HG03378 (cell line): Measurements from ENCODE around the gene EPHA5.

ENCODE experiments used
- ATAC-seq: cut with Tn5 transposase; IDR thresholded peaks from one replicate; pipeline ENCODE4 v1.9.1; 2021; ENCODE audit warnings: mild to moderate bottlenecking, moderate library complexity; ENCODE audit not compliant: unreplicated experiment

The EPHA5 gene

DNA sequence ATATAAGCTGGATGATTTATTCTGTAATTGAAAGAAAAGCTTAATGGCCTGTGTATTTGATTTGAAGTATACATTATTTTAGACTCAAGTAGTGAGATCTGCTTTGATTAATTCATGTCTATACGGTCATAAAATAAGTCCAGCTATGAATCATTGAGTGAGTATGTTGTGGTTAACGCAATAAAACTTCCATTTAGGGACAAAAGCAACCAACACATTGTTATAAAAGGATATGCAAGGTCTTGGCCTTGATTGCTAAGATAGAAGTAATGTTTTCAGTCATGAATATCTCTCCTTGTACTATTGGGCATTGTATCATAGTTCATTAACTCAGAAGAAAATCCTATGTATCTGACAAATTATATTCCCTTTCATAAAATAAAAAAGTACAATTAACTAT, 162.1 kb downstream of the EPHA5 start:
- no peak for ATAC-seq

DNA sequence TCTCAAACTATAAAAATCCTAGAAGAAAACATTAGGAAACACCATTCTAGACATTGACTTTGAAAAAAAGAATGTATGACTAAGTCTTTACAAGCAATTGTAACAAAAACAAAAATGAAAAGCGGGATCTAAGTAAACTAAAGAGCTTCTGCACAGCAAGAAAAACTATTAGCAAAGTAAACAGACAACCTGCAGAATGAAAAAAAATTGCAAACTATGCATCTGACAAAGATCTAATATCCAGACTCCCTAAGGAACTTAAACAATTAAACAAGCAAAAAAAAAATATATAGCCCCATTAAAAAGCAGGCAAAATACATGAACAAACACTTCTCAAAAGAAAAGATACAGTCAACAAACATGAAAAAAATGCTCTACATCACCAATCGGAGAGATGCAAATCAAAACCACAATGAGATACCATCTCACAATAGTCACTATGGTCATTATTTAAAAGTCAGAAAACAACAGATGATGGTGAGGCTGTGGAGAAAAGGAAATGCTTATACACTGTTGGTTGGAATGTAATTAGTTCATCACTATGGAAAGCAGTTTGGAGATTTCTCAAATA, 168.1 kb downstream of the EPHA5 start:
- ATAC-seq = no peak

DNA sequence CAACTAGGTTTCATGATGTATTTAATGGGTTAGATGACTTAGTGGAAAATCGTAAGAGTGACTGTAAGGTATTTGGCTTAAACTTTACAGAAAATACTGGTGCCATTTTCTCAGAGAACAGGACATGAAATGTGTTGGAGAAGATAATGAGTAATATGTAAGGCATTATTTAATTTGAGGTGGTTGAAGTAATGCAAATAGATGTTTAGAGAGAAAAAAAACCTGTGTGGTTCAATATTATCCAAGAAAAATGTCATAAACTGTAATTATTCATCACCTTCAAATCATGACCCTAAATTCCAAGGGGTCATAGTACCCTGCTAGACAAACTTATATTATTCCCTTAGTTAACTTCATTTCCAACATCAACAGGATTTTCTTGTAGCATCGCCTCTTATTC, 171.7 kb downstream of the EPHA5 start:
- no peak for ATAC-seq

DNA sequence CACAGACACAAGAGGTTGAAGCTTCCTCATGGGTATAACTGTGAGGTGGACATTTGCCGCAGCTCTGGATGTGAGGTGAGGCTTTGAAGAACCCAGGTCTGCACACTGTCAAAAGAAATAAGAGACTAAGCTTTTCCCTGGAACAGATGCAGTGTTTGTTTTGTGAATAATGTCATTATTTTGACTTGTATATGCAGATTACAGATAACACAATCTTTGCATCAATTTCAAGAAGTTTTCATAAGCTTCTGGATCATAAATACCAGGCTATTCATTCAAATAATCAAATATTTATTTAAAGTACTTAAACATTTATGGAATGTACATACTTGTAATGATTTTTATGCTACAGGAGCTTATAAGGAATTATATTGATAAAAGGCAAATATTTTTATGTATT, 174.8 kb downstream of the EPHA5 start:
- no peak for ATAC-seq

DNA sequence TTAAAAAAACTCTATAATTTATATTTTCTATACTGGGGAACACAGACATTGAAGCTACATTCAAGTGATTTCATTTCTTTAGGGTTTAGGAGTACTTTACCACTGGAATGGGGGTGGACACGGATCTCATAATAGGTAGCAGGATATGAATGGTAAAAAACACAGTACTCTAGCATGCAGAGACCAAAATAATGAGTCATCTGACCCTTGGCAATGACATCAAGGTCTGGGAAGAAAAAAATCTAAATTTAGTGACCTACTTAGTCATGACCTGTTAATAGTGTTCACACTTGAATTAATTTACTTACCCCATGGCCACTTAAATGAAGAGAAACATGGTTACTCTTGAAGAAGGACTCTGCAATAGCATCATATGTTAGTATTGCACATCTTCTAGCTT, 187.9 kb downstream of the EPHA5 start:
- no peak for ATAC-seq

DNA sequence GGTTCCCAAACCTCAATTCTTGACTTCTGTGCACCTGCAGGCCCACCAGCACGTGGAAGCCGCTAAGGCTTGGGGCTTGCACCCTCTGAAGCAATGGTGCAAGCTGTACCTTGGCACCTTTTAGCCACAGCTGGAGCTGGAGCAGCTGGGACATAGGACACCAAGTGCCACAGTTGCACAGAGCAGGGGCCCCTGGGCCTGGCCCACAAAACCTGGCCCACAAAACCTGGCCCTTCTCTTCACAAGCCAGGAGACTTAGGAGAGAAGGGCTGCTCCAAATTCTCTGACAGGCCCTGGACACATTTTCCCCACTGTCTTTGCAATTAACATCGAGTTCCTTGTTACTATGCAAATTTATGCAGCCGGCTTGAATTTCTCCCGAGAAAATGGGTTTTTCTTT, 197.8 kb downstream of the EPHA5 start:
- no peak for ATAC-seq

DNA sequence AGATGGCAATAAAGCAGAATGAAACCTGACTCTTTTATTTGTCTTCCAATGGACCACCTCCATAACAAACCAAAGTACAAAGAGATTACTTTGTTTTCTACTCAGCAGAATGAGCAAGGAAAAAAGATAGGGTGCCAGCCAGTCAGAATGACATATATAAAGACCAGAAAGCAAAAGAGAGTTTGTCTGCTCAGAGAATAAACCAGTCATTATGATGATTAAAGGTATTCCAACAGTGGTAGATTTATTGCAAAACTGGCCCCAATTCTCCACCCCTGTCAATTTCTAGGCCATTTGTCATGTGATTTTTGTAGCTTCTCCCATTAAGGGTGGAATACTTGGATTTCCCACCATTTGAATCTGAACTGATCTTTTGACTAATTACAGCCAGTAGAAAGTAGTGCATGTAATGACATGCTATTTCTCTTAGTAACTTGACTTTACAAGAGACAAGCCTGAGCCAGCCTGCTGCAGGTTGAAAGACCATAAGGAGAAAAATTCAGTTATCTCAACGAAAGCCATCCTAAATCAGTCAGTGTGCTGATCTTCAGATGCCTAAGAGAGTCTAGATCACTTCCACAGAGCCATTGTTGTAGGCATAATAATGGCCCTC, 203.1 kb downstream of the EPHA5 start:
- ATAC-seq = no peak

DNA sequence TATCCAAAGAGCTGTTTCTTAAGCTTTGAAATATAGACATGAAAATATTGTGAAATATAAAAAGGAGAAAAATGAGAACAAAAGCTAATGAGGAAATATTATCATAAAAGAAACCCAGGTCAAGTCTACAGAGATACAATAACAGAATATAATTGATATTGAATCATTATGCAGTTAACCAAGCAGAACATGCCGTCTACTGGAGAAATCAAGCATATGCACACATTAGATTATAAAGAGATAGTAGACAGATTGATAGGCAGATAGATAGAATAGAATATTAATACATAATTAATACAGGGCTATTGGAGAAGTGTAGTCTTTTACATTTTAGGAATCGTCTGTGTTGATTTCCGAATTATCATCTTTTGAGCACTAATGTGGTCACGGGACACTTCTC, 208.5 kb downstream of the EPHA5 start:
- ATAC-seq = no peak

DNA sequence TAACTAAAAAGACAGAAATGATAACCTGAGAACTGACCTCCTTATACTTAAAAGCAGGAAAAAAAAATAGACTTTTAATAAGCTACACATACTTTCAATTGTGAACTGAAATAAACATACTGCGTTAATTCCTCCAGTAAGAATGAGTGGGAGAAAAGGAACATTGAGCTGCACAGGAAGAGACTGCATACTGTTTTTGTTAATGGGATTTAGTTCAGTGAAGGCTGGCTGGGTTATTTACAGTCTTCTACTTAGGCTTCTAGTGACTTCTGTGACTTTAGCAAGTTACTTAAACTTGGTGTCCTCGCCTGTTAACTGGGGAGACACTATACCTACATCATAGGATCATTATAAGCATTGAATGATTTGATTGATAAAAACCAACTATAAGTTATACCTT, 213.3 kb downstream of the EPHA5 start:
- ATAC-seq = no peak

DNA sequence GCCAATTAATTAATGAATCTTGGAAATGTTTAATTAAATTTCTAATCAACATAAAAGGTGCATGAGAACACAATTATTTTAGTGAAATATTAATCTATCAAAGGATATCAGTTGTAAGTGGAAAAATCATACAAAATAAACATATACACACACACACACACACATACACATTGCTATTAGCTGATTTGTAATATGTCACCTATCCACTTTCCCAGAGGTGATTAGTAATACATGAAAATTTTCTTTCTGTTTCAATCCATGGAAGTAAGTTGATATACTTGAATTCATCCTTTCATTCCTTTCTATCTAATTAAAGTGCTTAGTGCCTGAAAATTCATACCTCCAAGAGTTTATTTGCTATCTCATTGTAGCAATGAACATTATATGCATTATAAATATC, 213.7 kb downstream of the EPHA5 start:
- ATAC-seq = no peak

DNA sequence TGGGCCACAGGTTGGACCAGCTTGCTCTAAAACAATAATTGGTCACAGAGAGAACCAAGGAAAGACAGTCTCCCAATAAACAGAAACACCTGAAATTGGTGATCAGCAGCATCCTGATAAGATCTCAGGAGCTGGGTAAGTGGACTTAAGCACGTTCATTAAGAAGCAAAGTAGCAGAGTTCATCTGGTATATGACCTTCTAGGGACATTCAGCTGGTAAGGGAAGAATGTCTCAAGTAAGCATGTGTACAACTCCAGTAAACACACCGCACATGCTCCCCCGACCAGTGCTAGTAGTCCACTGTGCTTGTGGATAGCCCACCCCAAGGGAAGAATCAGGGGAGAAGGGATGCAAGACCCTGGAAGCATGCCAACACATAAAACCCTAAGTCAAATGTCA, 216.9 kb downstream of the EPHA5 start:
- no peak for ATAC-seq

DNA sequence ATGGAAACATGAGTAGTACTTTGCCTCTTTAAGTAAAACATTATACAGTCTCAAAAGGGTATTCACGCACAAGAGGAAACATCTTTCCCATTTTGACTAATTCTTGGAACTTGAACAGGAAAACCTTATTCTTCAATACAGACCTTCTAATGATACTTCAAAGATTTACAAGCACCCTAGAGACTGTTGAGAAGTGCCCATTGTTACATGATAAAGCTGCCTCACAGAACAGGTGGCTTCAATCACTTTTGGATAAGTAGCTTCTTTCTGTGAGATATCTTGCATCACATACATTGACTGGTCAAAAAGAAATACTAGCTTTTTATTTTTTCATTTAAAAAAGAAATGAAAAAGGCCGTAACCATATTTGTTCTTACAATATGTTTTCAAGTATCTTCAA, 219.4 kb downstream of the EPHA5 start:
- ATAC-seq = no peak

DNA sequence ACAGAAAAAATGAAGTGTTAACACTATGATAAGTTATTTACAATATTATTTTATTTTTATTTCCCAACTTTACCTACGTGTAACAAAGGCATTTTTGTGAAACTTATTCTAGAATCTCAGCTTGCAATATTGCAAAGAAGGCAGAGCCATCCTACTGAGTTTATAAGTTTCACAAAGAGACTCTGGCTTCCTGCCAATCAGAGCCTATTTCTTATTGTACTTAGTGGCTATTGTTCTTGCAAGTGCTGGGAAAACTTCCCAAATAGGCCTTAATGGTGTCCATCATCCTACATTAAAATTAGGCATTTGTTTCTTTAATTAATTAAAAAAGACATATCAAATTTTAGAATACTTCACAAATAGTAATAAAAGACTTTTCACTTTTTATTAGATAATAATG, 233.2 kb downstream of the EPHA5 start:
- no peak for ATAC-seq

DNA sequence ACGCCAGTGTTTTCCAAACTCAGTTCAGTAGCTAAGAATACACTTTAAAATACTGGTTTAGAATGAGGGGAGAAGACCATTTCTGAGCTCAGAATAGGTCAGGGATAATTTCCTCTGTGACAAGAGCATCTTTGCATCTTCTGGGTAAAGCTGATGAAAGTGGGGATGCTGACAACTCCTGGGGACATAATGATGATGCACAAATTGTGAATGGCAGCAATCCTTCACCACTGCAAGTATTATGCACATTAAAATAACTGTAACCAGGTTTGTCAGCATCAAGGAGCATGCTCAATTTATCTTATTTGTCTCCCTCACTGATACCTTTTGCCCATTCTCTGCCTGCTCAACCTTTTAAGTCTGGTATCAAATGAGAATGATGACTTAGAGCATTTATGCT, 248.2 kb downstream of the EPHA5 start:
- no peak for ATAC-seq

DNA sequence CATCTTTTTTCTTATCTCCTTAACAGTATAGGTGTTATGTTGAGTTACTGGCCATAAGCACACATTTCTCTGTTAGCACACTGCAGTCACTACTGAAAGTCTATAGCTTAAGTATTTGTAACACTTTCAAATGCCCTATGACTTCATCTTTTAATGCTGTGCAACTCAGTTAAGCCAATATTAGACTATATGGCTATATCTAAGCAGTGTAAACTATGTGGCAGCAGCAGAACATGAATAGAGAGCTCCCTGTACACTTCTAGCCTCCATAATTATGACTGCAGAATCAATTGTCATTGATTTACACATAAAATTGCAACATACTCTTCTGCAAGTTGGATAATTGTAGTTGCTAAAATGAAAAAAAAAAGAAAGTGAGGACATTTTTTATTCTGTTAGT, 250.3 kb downstream of the EPHA5 start:
- ATAC-seq = no peak

DNA sequence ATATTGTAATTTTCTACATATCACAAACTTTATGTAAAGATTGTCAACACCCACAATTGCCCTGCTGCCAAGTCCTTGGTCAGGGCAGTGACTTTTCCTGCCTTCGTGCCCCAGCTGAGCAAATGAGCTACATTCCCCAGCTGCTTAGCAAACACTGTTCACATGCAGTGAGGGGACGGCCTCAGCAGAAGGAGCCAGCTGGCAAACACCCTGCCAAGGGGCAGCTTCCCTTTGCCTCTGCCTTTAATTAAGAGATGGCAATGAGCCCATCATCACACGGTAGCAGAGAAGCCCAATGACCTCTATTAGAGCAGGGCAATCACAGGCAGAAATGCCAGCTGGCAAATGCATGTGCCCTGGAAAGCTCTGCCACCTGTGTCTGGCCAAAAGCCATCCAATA, 253.4 kb downstream of the EPHA5 start:
- no peak for ATAC-seq

DNA sequence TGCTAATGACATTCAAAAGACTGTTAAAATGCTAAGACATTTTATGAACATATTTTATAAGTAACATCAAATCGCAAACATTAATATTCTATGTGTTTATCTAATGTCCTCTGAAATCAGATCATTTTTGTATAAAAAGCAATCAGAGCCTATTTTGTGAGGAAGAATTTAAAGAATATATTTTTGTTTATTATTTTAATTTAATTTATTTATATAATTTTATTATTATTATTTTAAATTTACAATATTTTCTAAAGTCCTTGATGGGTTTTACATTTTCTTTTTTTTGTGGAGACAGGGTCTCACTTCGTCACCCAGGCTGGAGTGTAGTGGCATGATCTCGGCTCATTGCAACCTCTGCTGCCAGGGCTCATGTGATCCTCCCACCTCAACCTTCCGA, 262.8 kb downstream of the EPHA5 start:
- ATAC-seq = no peak

DNA sequence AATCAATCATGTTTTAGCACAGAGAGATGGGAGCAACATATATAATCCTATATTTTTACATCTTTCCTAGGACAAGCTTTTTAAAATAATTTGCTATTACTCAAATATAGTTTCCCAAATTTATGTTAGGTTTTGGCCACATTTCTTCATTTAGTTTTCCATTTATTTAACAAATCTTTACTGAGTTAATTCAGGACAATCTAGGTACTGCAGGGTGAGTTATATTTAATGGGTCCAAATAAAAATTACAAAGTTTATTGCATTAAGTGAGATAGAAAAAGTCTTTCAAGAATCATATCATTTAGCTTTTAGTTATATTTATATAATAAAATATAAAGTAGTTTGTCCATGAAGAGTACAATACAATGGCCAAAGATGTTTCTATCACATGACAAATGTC, 269.2 kb downstream of the EPHA5 start:
- ATAC-seq = no peak

DNA sequence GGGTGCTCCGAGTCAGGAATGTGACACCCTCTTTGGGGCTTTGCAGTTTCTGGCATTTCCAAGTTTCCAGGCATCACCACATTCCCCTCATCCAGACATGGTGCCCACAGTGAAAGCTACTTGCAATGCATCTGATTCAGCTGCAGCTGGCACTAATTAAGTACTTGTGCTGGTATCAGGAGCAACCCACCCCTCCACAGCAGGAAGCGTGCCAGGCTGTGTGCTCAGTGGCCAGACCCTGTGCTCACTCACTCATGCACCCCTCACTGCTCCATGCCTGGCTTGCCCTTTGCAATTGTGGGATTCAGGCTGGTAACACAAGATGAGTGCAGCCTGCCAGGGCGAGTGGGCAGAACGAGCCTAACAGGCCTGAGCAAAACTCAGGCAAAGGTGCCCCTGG, 271.2 kb downstream of the EPHA5 start:
- no peak for ATAC-seq

DNA sequence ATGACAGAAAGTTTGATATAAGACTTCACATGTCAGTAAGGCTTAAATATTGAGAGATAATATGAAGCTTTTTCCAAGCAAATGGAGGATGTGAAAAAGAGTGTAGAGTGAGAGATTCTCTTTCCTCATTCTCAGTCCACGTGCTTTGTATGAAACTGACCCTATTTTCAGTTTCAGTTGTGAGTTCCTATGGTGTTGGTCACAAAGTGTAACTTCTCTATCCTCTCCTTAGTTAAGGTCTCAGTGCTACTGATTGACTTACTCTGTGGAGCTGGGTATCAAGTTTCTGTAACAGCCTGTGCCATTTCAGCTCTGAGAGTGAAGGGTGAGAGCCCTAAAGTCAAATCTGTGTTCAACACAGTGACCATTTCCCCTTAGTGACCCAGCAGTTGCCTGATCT, 277.2 kb downstream of the EPHA5 start:
- ATAC-seq = no peak

DNA sequence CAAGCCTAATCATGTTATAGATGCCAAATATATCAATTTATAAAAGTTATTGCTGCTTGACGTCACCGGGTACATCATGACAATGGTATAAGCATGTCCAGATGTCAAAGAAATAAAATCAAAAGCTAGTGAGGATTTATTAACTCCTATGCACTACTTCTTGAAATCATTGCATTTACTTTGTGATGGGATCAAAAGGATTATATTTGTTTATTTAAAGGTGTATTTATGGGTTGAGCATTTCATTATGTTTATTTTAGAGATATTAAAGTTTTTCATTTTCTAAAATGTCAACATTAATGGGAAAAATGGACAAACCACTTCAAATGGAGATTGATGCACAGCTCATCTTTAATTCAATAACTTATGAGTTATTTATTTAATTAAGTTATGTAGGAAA, 277.8 kb downstream of the EPHA5 start:
- no peak for ATAC-seq

DNA sequence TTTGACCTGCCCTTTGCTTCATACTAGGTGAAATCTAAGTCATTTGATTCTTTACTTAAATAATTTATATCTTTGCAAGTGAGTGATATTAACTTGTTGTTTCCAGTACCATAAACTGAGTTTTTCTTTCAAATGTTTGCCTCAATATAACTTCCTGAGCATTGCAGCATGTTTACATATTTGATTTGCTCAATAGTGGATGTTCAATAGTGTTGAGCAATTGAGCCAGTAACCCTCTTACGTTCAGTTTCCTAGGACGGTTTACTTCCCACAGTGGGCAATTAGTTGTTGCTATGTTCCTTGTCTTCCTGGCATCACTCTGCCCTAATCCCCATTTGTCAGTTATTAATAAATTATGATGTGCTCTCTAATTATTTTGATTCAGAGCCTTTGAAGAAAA, 278.5 kb downstream of the EPHA5 start:
- no peak for ATAC-seq

DNA sequence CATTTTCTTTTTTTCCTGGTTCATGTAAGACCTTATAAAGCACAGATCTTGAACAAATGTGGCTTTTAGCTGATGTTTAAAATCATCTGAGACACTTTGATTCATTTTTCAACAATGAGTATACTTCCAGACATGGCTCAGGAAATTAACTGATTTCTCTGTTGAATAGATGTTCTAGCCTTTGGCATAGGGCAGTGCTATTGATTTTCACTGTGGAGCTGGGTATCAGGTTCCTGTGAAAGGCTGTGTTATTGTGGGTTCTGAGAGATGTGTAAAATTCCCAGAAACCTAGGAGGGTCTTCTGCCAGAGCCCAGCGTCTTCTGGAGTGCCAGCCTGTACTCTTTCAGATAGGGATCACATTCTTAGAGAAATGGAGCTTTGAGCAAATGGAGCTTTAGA, 278.9 kb downstream of the EPHA5 start:
- ATAC-seq = no peak
